Measurements from ENCODE around the gene PLXNA4. TPM values are rescaled to one million over a fixed set of nuclear protein-coding genes. Genes with fewer than 3 reads are reported as not detected.

PLXNA4 gene
- total and polyA plus RNA-seq, 7 experiments from 2014 or later = 0.05 to 31.6 (median 1.1) TPM

DNA sequence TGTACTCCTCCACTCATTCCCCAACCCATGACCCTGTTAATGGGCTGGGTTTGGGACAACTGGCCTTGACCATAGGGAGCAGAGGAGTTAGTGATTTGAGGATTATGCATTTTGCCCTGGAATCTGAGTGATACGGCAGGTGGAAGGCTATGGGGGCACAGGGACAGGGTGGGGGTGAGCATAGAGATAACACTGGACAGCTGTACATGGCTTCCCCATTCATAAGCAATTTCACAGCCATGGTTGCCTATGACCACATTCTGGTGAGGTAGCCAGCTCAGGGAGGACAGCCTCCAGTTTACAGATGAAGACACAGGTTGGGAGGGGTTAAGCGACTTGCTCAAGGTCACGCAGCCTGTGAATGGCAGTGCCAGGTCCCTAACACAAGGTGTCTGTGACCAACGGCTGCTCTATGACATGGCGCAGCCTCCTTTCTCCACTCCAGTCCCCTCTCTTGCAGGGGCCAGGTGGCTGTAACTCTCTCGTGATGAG, 319.5 kb downstream of the PLXNA4 start:
- H3K4me3 Mint-ChIP-seq = no peak overlapping the region
- ChIA-PET POLR2A (no interaction called here), CTCF (interaction anchor here (0.9 kb wide), 1 partner anchor 64 kb away, joined by 3 read pairs; no protein-coding TSS in a partner anchor)
- Histone ChIP-seq H3K4me3 (ENCODE audit: low read length) (no peak overlapping the region), H3K27me3 (ENCODE audit: control insufficient read depth in 2 of 2, insufficient read depth in 2 of 2, low read length in 2 of 2) (no peaks in the 10 kb centered on the region), H3K9me3 (ENCODE audit: control insufficient read depth in 2 of 3, low read length in 3 of 3) (no peaks in the 10 kb centered on the region), H3K4me1 (ENCODE audit: control insufficient read depth in 2 of 2, insufficient read depth in 2 of 2, low read length in 2 of 2) (no peaks in the 10 kb centered on the region), H3K27ac (ENCODE audit: low read depth, low read length) (no peak overlapping the region), H3K36me3 (ENCODE audit: control insufficient read depth in 2 of 3, insufficient read depth in 3 of 3, low read length in 3 of 3) (no peaks in the 10 kb centered on the region)
- H3K36me3 Mint-ChIP-seq = no peaks in the 10 kb centered on the region
- peaks cover 0 to 1% (median 0%) of the 10 kb centered on the region in 11 donors for H3K9me3 Mint-ChIP-seq
- DNase-seq (no peak), ATAC-seq (no peak)
- no peaks in the 10 kb centered on the region for H3K4me1 Mint-ChIP-seq
- intact Hi-C loops (cut with micrococcal nuclease) = no loop called here
- H3K27ac Mint-ChIP-seq = no peak overlapping the region
- peaks cover 0 to 42% (median 10%) of the 10 kb centered on the region in 5 donors for H3K27me3 Mint-ChIP-seq

- Mint-ChIP-seq H3K27me3 (peaks cover 0 to 36% (median 11%) of the 10 kb centered on the region in 5 donors), H3K36me3 (no peaks in the 10 kb centered on the region), H3K4me1 (no peaks in the 10 kb centered on the region), H3K9me3 (peaks cover 0 to 1% (median 0%) of the 10 kb centered on the region in 11 donors), H3K27ac (no peak overlapping the region), H3K4me3 (no peak overlapping the region)
- Histone ChIP-seq H3K4me3 (ENCODE audit: low read length) (no peak overlapping the region), H3K9me3 (ENCODE audit: control insufficient read depth in 2 of 3, low read length in 3 of 3) (no peaks in the 10 kb centered on the region), H3K27ac (ENCODE audit: low read depth, low read length) (no peak overlapping the region), H3K4me1 (ENCODE audit: control insufficient read depth in 2 of 2, insufficient read depth in 2 of 2, low read length in 2 of 2) (no peaks in the 10 kb centered on the region), H3K27me3 (ENCODE audit: control insufficient read depth in 2 of 2, insufficient read depth in 2 of 2, low read length in 2 of 2) (no peaks in the 10 kb centered on the region), H3K36me3 (ENCODE audit: control insufficient read depth in 2 of 3, insufficient read depth in 3 of 3, low read length in 3 of 3) (no peaks in the 10 kb centered on the region)
- ATAC-seq = no peak
- ChIA-PET POLR2A (no interaction called here), CTCF (no interaction called here)
- DNase-seq = no peak
- intact Hi-C loops (cut with micrococcal nuclease) = no loop called here
Observed at GRCh38 chr7:132255898-132256297, 320.4 kb downstream of the PLXNA4 start.

- CTCF ChIA-PET = no interaction called here
- H3K36me3 ChIP-seq (ENCODE audit: control insufficient read depth in 2 of 3, insufficient read depth in 3 of 3, low read length in 3 of 3) = no peaks in the 10 kb centered on the region
- POLR2A ChIA-PET = no interaction called here
- H3K27ac Mint-ChIP-seq = no peak overlapping the region
- DNase-seq (no peak), ATAC-seq (no peak)
- peaks cover 3 to 32% (median 14%) of the 10 kb centered on the region in 5 donors for H3K27me3 Mint-ChIP-seq
- H3K36me3 Mint-ChIP-seq = no peaks in the 10 kb centered on the region
- H3K27me3 ChIP-seq (ENCODE audit: control insufficient read depth in 2 of 2, insufficient read depth in 2 of 2, low read length in 2 of 2) = no peaks in the 10 kb centered on the region
- intact Hi-C loops (cut with micrococcal nuclease) = no loop called here
- no peaks in the 10 kb centered on the region for H3K4me1 Mint-ChIP-seq
- H3K4me1 ChIP-seq (ENCODE audit: control insufficient read depth in 2 of 2, insufficient read depth in 2 of 2, low read length in 2 of 2) = no peaks in the 10 kb centered on the region
- H3K9me3 ChIP-seq (ENCODE audit: control insufficient read depth in 2 of 3, low read length in 3 of 3) = no peaks in the 10 kb centered on the region
- H3K4me3 ChIP-seq (ENCODE audit: low read length) = no peak overlapping the region
- no peak overlapping the region for H3K27ac ChIP-seq (ENCODE audit: low read depth, low read length)
- H3K4me3 Mint-ChIP-seq = no peak overlapping the region
- no peaks in the 10 kb centered on the region for H3K9me3 Mint-ChIP-seq
Observed at GRCh38 chr7:132255115-132255797, 321.0 kb downstream of the PLXNA4 start.

- Mint-ChIP-seq H3K27ac (no peak overlapping the region), H3K36me3 (no peaks in the 10 kb centered on the region), H3K4me3 (no peak overlapping the region), H3K27me3 (peaks cover 5 to 28% (median 16%) of the 10 kb centered on the region in 5 donors), H3K4me1 (no peaks in the 10 kb centered on the region), H3K9me3 (no peaks in the 10 kb centered on the region)
- intact Hi-C loops (cut with micrococcal nuclease) = no loop called here
- DNase-seq = no peak
- no peaks in the 10 kb centered on the region for H3K27me3 ChIP-seq (ENCODE audit: control insufficient read depth in 2 of 2, insufficient read depth in 2 of 2, low read length in 2 of 2)
- H3K36me3 ChIP-seq (ENCODE audit: control insufficient read depth in 2 of 3, insufficient read depth in 3 of 3, low read length in 3 of 3) = no peaks in the 10 kb centered on the region
- no peaks in the 10 kb centered on the region for H3K4me1 ChIP-seq (ENCODE audit: control insufficient read depth in 2 of 2, insufficient read depth in 2 of 2, low read length in 2 of 2)
- CTCF ChIA-PET = no interaction called here
- ATAC-seq = no peak
- no peak overlapping the region for H3K27ac ChIP-seq (ENCODE audit: low read depth, low read length)
- H3K9me3 ChIP-seq (ENCODE audit: control insufficient read depth in 2 of 3, low read length in 3 of 3) = no peaks in the 10 kb centered on the region
- POLR2A ChIA-PET = no interaction called here
- no peak overlapping the region for H3K4me3 ChIP-seq (ENCODE audit: low read length)
Observed at GRCh38 chr7:132254455-132254854, 321.8 kb downstream of the PLXNA4 start.

DNA sequence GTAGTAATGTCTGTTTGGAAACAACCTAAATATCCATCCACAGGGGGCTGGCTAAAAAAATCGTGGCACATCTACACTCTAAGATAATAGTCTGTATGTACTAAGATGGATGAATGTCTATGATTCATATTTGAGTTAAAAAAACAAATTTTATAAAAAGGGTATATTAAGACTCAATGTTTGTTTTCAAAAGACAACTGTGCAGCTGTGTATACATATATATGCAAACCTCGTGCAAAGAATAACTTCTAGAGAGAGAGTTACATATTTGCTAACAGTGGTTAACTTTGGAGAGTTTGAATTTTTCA, 323.5 kb downstream of the PLXNA4 start:
- no peaks in the 10 kb centered on the region for H3K36me3 ChIP-seq (ENCODE audit: control insufficient read depth in 2 of 3, insufficient read depth in 3 of 3, low read length in 3 of 3)
- no peaks in the 10 kb centered on the region for H3K4me1 ChIP-seq (ENCODE audit: control insufficient read depth in 2 of 2, insufficient read depth in 2 of 2, low read length in 2 of 2)
- no peak overlapping the region for H3K4me3 ChIP-seq (ENCODE audit: low read length)
- POLR2A ChIA-PET = no interaction called here
- Mint-ChIP-seq H3K27me3 (peaks cover 10 to 34% (median 19%) of the 10 kb centered on the region in 5 donors), H3K27ac (no peak overlapping the region), H3K9me3 (peaks cover 0 to 3% (median 0%) of the 10 kb centered on the region in 11 donors), H3K4me1 (no peaks in the 10 kb centered on the region), H3K36me3 (no peaks in the 10 kb centered on the region), H3K4me3 (no peak overlapping the region)
- no peak overlapping the region for H3K27ac ChIP-seq (ENCODE audit: low read depth, low read length)
- H3K9me3 ChIP-seq (ENCODE audit: control insufficient read depth in 2 of 3, low read length in 3 of 3) = no peaks in the 10 kb centered on the region
- DNase-seq (no peak), ATAC-seq (no peak)
- H3K27me3 ChIP-seq (ENCODE audit: control insufficient read depth in 2 of 2, insufficient read depth in 2 of 2, low read length in 2 of 2) = no peaks in the 10 kb centered on the region
- intact Hi-C loops (cut with micrococcal nuclease) = no loop called here
- CTCF ChIA-PET = no interaction called here

GRCh38 chr7:132251327-132251659, 325.0 kb downstream of the PLXNA4 start:
- Histone ChIP-seq H3K4me3 (ENCODE audit: low read length) (no peak overlapping the region), H3K27me3 (ENCODE audit: control insufficient read depth in 2 of 2, insufficient read depth in 2 of 2, low read length in 2 of 2) (no peaks in the 10 kb centered on the region), H3K27ac (ENCODE audit: low read depth, low read length) (no peak overlapping the region), H3K9me3 (ENCODE audit: control insufficient read depth in 2 of 3, low read length in 3 of 3) (no peaks in the 10 kb centered on the region), H3K4me1 (ENCODE audit: control insufficient read depth in 2 of 2, insufficient read depth in 2 of 2, low read length in 2 of 2) (no peaks in the 10 kb centered on the region), H3K36me3 (ENCODE audit: control insufficient read depth in 2 of 3, insufficient read depth in 3 of 3, low read length in 3 of 3) (no peaks in the 10 kb centered on the region)
- H3K27ac Mint-ChIP-seq = no peak overlapping the region
- peaks cover 19 to 37% (median 24%) of the 10 kb centered on the region in 5 donors for H3K27me3 Mint-ChIP-seq
- ATAC-seq = no peak
- DNase-seq = no peak
- intact Hi-C loops (cut with micrococcal nuclease) = no loop called here
- CTCF ChIA-PET = no interaction called here
- no peak overlapping the region for H3K4me3 Mint-ChIP-seq
- H3K9me3 Mint-ChIP-seq = peaks cover 0 to 9% (median 0%) of the 10 kb centered on the region in 11 donors
- no peaks in the 10 kb centered on the region for H3K4me1 Mint-ChIP-seq
- no peaks in the 10 kb centered on the region for H3K36me3 Mint-ChIP-seq
- POLR2A ChIA-PET = no interaction called here

All from naive thymus-derived CD4-positive, alpha-beta T cell (primary cell).